Superior temporal gyrus (tissue), 1 donor: ENCODE results near the gene SLC12A8.

ENCODE experiments used
- DNase-seq: peaks from one replicate; pipeline ENCODE4 v3.0.0-alpha.2; 2016; ENCODE audit errors: extremely low spot score

The SLC12A8 gene

GRCh38 chr3:125140011-125140817, 72.3 kb downstream of the SLC12A8 start:
- no peak for DNase-seq

- no peak for DNase-seq
Measured at GRCh38 chr3:125139386-125139785, 73.2 kb downstream of the SLC12A8 start.

GRCh38 chr3:125137358-125138033, 75.1 kb downstream of the SLC12A8 start:
- no peak for DNase-seq

- no peak for DNase-seq
Measured at GRCh38 chr3:125136966-125137357, 75.6 kb downstream of the SLC12A8 start.

- DNase-seq, result no peak
Measured at GRCh38 chr3:125136515-125136914, 76.0 kb downstream of the SLC12A8 start.

- no peak for DNase-seq
Measured at GRCh38 chr3:125134952-125135351, 77.6 kb downstream of the SLC12A8 start.

GRCh38 chr3:125132815-125133214, 79.7 kb downstream of the SLC12A8 start:
- no peak for DNase-seq

- DNase-seq, result peak; percentile 82
Measured at GRCh38 chr3:125129512-125129997, 83.0 kb downstream of the SLC12A8 start.

- peak; percentile 36 for DNase-seq
Measured at GRCh38 chr3:125128861-125129501, 83.6 kb downstream of the SLC12A8 start.

- DNase-seq, result no peak
Measured at GRCh38 chr3:125126323-125126722, 86.2 kb downstream of the SLC12A8 start.

- DNase-seq, result no peak
Measured at GRCh38 chr3:125125821-125126245, 86.7 kb downstream of the SLC12A8 start.

GRCh38 chr3:125123451-125124305, 88.9 kb downstream of the SLC12A8 start:
- DNase-seq, result no peak

- peak; percentile 56 for DNase-seq
Measured at GRCh38 chr3:125121246-125122010, 91.1 kb downstream of the SLC12A8 start.

- DNase-seq, result peak; percentile 56
Measured at GRCh38 chr3:125120379-125121122, 92.0 kb downstream of the SLC12A8 start.

GRCh38 chr3:125119752-125120378, 92.7 kb downstream of the SLC12A8 start:
- DNase-seq, result no peak

- no peak for DNase-seq
Measured at GRCh38 chr3:125118600-125118999, 93.9 kb downstream of the SLC12A8 start.

GRCh38 chr3:125117631-125118191, 94.8 kb downstream of the SLC12A8 start:
- no peak for DNase-seq

- no peak for DNase-seq
Measured at GRCh38 chr3:125116311-125117080, 96.1 kb downstream of the SLC12A8 start.
